ENCODE results near the gene OSBPL6.

OSBPL6 gene

GRCh38 chr2:178238154-178238521, 43.8 kb downstream of the OSBPL6 start:
- TF ChIP-seq ZFX (IDR thresholded peaks at IDR 0.05; ENCODE audit: borderline replicate concordance) (no peak), CTCF (IDR thresholded peaks at IDR 0.05) (no peak)
- H3K27ac ChIP-seq: no peak overlapping the region

- TF ChIP-seq CTCF (IDR thresholded peaks at IDR 0.05) (no peak), ZFX (IDR thresholded peaks at IDR 0.05; ENCODE audit: borderline replicate concordance) (no peak)
- H3K27ac ChIP-seq: no peak overlapping the region
These were observed 44.4 kb downstream of the OSBPL6 start for GRCh38 chr2:178238750-178239149.

GRCh38 chr2:178241844-178242551, 47.7 kb downstream of the OSBPL6 start:
- H3K27ac ChIP-seq: no peak overlapping the region
- no peak for TF ChIP-seq CTCF (IDR thresholded peaks at IDR 0.05)
- TF ChIP-seq ZFX (IDR thresholded peaks at IDR 0.05; ENCODE audit: borderline replicate concordance): no peak

- TF ChIP-seq CTCF (IDR thresholded peaks at IDR 0.05) (no peak), ZFX (IDR thresholded peaks at IDR 0.05; ENCODE audit: borderline replicate concordance) (no peak)
- H3K27ac ChIP-seq: no peak overlapping the region
These were observed 48.2 kb downstream of the OSBPL6 start for GRCh38 chr2:178242552-178242883.

GRCh38 chr2:178243961-178244360, 49.6 kb downstream of the OSBPL6 start:
- TF ChIP-seq ZFX (IDR thresholded peaks at IDR 0.05; ENCODE audit: borderline replicate concordance) (no peak), CTCF (IDR thresholded peaks at IDR 0.05) (no peak)
- no peak overlapping the region for H3K27ac ChIP-seq

- TF ChIP-seq CTCF (IDR thresholded peaks at IDR 0.05) (no peak), ZFX (IDR thresholded peaks at IDR 0.05; ENCODE audit: borderline replicate concordance) (no peak)
- H3K27ac ChIP-seq: no peak overlapping the region
These were observed 50.5 kb downstream of the OSBPL6 start for GRCh38 chr2:178244777-178245176.

GRCh38 chr2:178246696-178247095, 52.4 kb downstream of the OSBPL6 start:
- no peak overlapping the region for H3K27ac ChIP-seq
- no peak for TF ChIP-seq CTCF (IDR thresholded peaks at IDR 0.05)
- TF ChIP-seq ZFX (IDR thresholded peaks at IDR 0.05; ENCODE audit: borderline replicate concordance): no peak

Data from 22Rv1 (cell line).